IPS-NIHi7 (cell line): Measurements from ENCODE around the gene ARGLU1.

Experiments used
- DNase-seq: peaks from one replicate; pipeline ENCODE4 v3.0.0; 2012; ENCODE audit warnings: mixed read lengths; ENCODE audit errors: extremely low spot score

The ARGLU1 gene

DNA sequence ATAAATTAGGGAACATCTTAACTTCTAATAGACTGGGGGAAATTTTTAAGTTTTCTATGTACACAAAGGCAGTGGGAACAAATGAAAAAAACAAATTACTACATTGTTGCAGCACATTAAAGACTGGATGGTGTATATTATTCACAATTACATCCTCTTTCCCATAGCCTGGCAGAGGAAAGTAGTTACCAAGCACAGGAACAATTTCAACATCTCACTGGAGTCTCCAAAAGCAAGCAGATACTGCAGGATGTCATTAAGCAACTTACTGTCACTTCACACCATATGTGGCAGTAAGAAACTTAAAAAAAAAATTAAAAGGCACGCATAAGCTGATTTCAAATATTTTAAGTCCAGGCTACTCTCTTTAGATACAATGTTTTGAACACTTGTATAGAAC lies 26.1 kb downstream of the ARGLU1 start:
- DNase-seq: no peak

DNA sequence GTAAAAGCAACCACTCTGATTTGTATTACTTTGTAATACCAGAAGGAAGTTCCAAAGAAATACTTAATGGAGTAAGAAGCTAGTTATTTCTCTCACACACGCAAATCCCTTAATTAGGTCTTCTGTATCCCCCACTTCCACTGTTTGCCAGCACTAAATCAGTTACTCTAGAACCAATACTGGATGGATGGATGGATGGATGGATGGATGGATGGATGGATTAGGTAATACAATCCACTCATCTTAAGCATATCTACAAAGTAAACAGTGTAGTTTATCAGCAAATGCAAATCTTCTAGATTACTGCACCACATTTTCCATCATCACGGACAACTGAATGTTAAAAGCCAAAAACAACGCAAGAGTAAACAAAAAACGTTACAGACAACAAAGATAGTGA lies 27.3 kb downstream of the ARGLU1 start:
- DNase-seq: no peak

DNA sequence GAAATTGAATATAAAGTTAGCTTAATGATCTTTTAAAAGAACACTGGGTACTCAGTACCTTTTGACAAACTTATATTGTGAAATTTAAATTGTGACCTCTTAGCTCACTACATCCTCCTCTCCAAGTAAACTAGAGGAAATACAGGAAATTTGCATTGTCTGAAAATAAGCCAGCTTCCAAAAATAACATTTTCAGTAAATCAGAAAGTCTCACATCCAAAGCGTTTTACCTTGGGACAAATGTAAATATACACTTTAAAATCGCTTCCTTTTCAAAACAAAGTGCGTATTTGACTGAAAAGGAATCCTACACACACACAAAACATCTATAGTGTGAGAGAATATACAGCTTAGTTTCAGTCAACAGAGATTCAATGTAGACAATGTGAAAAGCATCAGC lies 30.4 kb downstream of the ARGLU1 start:
- DNase-seq: no peak

DNA sequence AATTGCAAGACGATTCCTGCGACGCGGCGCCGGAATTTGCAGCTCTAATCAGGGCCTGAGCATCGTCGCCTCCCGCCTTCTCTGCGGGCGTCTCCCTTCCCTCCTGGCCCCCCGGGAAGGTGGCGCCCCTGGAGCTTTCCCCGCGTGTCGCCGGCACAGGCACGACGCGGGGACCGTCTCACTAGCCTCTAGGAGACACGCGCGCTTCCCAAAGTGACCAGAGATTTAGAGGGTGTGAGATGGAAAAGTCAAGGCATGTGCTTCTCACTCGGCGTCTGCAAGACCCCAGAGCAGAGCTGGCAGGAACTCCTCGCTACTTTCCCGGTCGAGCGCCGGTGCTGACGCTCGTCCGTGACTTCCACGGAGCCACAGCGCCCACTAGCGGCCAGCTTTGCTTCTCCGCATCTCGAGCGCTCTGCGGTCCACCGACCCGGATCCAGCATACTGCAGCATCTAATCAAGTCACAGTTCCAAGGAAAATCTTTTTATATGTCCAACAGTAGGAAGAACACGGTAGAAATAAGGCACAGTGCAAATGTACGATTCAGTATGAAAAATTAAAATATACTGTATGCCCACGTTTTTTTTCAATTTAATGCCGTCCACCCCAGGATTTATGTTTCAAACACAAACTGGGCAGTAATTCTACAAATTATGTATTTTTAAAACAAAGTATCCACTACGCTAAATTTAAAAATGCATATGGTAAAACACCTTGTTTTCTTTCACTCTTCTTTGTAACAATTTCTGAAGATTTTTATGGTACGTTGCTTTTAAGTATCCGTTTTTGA lies 31.5 kb downstream of the ARGLU1 start:
- peak; percentile 84 for DNase-seq

DNA sequence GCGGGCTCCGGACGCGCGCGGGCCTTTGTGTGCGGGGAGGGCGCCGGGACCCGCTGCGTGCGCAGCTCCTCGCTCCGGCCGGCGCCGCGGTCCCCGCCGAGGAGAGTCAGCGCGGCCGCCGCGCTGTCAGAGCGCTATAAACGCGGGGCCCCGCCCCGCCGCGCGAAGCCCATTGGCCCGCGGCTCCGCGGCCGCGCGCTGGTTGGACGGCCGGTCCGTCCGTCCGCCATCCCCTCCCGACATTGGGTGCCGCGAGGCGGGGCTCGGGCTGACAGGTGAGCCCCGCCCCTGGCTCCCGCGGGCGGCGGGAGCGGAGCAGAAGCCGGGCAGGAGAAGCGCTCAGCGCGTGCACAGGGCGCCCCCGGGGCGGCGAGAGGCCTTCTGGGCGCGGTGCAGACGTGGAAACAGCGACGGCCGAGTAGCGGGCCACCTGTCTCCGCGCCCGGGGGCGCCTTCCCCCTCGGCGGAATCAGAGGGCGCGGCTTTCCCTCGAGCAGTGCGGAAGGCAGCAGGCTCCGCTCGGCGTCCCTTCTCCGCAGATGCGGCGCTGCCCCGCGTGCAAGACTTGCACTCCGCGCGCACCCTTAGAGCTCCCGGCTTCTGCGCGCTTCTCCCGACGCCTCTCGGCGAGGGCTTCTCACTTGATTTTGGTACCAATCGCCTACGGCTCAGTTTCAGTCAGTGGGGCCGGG lies 32.2 kb downstream of the ARGLU1 start, which contains the start of gene EFNB2:
EFNB2 (minus strand) TSS at position 111 of the 692 bp plus-strand sequence. CDS start 698 bp downstream, outside the sequence.
- peak; percentile 96 for DNase-seq

DNA sequence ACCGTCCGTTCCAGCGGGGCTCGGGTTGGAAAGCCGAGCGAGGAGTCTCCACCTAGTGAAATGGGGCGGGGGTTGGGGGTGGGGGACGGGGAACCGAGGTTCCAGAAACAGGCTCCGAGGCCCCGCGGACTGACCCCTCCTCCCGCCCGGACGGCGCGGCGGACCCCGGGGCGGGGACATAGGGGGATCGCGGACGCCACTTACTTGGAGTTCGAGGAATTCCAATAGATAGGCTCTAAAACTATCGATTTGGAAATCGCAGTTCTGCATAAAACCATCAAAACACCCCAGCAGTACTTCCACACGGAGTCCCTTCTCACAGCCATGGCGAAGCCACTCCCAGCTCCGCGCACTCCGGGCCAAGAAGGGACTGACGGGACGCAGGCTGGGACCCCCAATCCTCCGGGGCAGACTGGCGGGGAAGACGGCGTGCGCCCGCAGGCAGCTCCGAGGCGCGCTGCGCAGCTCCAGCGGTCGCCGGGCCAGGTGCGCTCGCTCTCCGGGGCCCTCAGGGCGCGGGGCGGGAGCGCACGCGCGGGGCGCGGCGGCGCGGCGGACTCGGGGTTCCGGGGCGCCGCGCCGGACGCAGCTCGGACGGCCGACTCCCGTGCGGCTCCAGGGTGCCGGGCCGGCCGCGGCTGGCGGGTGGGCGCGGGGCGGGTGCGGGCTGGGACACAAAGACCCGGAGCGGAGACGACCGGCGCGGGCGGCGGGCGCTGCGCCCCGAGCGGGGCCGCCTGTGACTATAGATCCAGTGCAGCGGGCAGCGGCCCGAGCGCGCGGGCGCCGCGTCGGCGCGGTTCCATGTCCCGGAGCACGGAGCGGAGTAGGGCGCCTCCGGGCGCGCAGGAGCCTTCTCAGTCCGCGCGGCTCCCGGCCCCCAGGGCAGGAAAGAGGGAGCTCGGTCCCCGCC lies 33.0 kb downstream of the ARGLU1 start:
- no peak for DNase-seq

DNA sequence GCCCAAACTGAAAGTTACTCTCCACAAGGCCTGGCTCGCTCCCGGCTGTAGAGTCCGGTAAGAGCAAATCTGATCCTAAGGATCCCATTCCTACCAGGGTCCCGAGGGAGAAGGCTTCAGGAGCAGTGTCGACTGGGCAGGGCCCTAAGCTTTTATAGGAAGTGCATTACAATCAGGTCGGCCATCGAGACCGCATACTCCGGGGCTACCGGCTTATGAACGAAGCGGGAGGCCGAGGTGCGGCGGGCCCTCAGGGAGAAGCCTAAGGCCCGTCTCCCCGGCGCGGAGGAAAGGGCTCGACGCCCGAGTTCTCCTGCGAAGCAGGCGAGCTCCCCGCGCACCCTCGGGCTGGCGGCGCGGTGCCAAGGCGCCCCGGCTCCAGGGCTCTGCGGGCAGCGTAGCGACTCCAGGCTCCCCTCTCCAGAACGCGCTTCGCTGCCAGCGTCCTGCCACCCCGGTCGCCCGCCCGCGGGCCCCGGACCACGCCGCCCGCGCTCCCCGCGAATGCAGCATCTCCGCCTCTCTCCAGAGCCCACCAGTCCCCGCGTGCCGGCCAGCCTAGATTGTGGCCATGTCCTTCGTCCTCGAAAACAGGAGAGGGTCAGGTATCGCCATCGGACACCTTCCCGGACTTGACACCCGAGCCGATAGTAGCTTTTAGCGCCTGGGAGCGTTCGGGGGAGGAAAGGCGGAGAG lies 33.8 kb downstream of the ARGLU1 start:
- no peak for DNase-seq

DNA sequence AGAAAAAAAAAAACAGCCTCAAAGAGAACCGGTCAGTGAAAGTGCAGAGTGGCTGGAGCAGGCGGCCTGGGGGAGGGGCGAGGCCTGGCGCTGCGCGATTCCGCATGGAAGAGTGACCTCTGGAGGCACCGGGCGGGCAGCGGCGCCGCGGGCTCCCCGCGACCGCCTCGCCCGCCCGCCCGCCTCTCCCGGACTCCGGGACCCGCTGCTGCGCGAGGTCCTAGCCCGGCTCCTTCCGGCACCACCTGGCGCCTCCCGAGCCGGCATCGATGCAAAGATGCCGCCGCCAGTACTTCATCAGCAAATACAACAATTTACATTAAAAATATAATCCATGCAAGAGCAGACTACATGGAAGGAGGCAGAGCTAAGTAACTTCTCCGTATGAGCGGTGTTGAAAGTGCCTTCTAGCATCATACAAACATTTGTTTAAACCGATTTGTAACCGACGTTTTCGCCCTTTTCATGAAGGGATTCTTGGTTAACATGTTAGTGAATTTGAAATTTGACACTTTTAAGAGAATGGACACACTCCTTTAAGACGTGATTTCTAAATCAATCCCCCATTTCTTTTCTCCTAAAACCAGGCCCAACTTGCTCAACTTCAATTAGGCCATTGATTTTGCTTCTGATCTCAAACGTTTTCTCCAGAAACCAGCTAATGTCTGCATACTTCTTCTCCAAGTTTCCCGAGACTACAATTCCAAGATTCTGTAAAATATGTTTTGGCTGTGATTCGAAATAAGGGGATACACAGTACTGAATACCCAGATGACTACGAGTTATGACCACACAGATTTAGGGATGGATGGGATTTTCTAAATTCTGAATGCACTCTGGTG lies 34.6 kb downstream of the ARGLU1 start:
- peak; percentile 68 for DNase-seq

DNA sequence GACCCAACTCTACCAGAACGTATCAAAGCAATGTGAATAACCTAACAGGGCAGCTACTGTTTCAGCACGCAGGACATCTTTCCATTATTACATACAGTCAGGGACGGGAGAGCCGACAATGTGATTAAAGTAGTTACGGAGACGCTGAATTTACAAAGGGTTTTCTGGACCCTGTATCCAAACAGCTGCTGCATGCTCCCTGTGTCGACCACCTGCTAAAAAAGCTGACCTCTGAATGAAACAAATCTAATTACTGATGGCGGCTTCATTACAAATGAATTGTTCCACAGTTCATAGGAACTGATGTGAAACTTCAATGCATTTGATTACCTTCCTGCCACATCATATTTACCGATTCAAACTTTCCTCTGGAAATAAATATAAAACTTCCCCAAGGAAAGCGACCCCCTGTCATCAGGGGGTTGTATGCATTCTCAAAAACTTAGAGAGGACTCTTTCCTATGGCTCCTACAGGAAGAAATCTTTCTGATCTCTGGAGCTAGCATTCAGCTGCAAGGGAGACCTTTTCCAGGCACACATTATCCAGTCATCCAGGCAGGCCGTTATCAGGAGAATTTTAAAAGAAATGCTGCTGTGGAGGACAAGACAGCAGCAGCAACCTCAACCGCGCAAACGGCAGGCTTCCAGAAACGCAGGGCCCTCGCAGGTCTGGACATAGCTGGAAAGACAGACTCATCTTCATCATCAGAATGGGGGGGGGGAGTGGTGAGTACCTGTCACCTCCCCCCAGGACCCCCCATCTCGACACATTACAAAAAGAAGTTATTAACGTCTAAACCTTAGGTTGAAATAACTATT lies 35.6 kb downstream of the ARGLU1 start:
- no peak for DNase-seq

DNA sequence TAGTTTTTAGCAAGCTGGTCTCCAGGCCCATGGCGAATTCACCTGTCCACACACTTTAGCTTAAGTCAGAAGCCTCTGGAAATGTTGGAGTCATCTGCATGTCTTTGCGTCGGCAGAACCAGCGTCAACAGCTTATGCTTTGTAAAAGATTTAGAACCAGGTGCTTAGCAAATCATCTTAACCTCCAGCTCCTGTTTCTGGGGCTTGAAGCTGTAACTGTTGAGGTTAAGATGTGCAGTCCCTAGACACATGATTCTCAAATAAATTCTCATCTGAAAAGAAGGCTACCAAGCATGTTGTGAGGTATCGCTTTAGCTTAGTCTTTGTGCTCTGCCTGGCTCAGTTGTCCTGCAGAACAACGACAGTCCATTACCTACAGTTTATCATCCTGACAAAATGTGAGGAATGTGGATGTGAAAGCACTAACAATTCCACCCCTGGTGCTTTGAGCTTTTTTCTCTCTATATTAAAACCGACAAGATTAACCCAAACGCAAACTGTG lies 36.9 kb downstream of the ARGLU1 start:
- no peak for DNase-seq

DNA sequence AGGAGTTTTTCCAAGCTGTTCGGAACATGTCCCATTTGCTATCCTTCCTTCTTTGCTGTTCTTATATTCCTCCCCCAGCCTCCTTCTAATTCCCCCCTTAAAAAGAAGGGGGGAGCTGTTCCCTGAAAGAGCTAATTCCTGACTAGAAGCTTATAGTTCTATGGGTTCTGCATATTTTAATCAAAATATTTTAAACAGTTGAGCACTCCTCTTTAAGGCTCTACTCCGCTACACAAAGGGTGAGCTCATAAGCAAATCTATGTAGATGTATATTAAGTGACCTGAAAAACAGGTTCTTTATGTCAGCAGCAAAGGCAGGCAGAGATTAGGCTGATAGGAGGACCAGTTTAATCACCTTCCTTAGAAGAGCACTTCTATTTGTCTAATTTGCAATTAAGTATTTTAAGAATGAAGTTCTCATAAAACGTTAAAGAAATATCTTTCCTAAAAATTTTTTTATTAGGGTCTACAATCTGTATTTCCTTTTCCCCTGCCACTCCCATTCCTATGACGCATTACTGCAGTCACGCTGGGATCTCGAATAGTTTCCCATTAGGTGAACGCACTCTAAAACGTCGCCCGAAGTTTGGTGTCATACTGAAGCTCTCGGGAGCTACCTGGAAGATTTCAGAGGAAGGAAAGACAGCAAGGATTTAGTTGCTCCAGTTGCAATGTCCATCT lies 37.6 kb downstream of the ARGLU1 start:
- DNase-seq: no peak

DNA sequence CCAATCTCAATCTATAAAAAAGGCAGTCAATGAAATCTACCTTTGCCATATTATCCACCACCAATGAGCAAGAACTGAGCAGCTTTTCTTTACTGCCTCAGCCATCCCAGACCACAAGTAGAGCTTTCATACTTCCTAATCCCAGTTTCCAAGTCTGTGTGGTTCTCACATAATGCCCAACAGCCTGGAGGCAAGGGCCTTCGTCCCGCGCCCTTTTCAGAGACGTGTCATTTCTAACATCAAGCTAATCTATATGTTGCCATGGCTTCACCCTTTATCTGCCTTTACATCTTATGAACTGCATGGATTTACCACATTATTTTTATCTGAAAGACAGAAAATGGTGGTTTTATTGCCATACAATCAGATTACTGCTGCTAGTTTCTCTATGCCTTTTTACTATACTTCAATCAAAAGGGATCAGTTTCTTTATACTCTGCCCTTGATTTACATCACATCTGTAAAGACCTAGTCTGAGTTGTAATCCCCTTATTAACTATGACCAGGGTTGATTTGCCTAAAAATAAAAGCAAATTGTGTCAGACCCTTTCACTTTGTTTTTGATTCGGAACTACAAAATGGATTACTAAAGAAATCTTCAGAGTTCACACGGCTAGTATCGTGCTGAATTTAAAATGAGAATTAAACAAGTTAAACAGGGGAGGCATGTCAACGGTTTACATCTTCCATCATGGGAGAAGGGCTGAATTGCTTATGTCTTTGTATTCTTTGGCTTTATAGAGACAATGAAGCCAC lies 38.3 kb downstream of the ARGLU1 start:
- DNase-seq: no peak

DNA sequence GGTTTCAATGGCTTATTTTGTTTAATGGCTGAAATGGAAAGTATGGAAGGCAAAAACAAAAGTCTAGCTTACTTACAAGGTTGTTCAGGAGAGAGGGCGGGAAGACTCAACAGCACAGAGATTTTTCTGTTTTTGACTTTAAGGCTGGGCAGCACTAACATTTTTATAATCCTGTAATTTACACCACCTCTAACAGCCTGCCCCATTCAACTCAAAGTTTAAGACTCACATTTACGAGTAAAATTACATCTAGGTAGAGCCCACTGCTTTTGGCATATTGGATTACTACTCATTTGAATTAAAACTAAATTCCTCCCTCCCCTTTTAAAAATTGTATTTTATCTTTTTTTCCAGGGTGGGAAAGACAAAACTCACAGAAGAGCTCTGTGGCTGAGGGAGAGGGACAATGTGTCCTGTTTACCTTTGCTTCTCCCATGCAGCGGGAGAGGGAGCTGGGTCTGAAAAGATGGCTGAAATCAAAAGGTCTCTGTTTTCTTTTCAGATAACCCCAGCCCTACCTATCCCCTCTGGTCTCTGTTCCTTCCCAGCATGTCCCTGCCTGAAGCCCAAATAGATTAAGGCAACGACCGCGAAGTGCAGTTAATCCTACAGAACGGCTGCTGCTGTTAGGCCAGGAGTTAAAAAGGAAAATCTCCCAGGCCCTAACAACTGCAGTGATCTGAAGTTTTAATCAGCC lies 39.1 kb downstream of the ARGLU1 start:
- DNase-seq: no peak

DNA sequence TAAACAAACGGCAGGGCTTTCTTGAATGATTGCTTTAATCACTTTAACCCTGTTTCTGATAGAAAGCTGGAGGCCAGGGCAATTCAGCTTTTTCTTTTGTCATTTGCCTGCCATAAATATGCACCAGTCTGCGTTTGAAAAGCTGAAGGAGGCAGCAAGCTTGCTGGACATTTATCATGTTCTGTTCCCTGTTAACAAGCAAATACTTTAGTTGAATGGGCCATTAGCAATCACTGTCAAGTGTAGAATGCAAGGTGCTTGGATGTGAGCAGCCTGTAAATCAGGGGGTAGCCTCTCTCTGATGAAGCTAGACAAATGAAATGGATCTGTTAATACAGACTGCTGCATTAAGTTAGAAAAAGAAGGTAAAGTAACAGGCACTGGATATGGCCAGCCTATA lies 40.1 kb downstream of the ARGLU1 start:
- DNase-seq: no peak

DNA sequence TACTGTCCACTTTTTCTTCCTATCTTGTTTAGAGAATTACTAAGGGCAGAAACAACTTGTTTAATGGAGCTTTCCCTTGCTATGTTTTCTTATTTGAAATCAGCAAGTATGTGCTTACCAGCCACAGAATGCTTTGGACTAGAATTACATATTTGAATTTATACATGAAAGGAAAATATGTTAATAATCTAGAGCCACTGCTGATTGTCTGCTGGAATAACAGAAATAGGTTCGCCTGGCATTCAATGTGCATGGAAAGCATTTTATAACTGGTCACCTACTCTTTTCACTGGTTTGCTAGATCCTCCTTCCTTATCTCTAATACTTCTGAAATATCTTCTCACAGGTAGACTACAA lies 40.5 kb downstream of the ARGLU1 start:
- DNase-seq: no peak

DNA sequence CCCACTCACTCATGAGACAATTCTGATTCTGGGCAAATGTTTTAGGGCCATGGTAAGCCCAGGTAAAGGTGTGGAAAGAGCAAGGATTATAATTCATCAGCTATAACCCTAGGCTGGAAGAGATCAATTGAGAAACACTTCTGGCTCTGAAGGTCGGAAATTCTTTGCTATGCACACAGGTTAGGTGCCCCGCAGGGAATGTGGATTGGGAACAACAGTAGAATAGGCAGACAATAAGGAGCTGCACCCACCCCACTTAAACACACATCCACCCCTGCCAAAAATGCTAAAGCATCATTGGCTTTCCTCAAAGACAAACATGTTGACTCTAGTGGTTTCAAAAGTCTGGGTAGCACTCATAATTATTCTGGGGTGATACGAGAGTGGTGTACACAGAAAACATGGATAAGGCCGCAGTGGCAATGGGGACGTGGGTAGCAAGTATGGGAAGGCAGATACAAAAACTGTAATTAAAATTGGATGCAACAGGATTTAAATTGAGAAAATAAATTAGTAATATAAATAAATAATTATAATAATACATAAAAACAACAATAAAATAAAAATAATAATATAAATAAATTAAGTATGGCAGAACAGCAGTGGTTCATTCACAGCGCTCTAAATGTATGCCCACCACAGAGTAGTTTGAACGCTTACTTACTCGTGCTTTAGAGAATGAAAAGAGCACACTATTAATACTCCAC lies 41.0 kb downstream of the ARGLU1 start:
- DNase-seq: no peak

DNA sequence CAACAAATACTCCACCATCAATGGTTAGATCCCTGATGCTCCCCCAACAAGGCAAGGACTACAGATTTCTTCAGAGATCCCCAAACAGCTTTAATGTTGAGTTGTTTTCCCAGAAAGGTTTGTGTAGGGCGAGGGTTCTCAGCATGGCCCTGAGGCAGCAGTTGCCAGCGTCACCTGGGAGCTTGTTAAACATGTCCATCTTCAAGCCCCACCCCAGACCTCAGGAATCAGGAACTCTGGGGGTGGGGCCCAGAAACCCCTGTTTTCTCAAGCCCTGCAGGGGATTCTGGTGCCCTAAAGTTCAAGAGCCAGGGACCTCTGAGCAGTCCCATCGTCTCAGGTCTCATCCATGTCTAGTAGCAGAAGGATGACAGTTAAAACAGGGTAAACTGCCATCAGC lies 42.1 kb downstream of the ARGLU1 start:
- DNase-seq: no peak
